H1 (cell line): ENCODE results near the gene KISS1. TPM values are rescaled to one million over a fixed set of nuclear protein-coding genes. Genes with fewer than 3 reads are reported as not detected.

Source experiments
- CTCF ChIA-PET: fragments of 300-600 bp; sonication (Branson Sonifier 250); formaldehyde crosslinking; loops from one replicate; lab custom pipeline; 2021; ENCODE audit not compliant: partially characterized antibody; lab: Charles Lee
- POLR2A ChIA-PET: fragments of 300-600 bp; sonication (Branson Sonifier 250); formaldehyde crosslinking; loops from one replicate; lab custom pipeline; 2021; ENCODE audit warnings: inconsistent platforms; ENCODE audit not compliant: partially characterized antibody; lab: Charles Lee
- DNase-seq, 2 experiments: peaks; one replicate each; pipeline versions ENCODE4 v3.0.0 to v3.0.0-alpha.2; 2010 to 2022; ENCODE audit warnings: low spot score in 2 of 2, low read depth in 1 of 2, mixed read lengths in 1 of 2
- FAIRE-seq: peaks from 2 replicates; lab custom pipeline; 2011; peaks lifted over from hg19 to GRCh38; lab: Jason Lieb, UNC
- H2AFZ ChIP-seq: 2 replicates; pipeline ENCODE4 v1.8.1; 2012; ENCODE audit warnings: low read length, inconsistent platforms
- H2AK5ac ChIP-seq: 2 replicates; pipeline ENCODE4 v1.6.1; 2013; ENCODE audit warnings: low read depth, low read length
- H2BK120ac ChIP-seq: replicated peaks from 2 replicates; pipeline ENCODE3; 2013; ENCODE audit warnings: low read depth, low read length, inconsistent platforms
- H2BK12ac ChIP-seq: 2 replicates; pipeline ENCODE4 v1.6.1; 2013; ENCODE audit warnings: low read depth, low read length
- H2BK15ac ChIP-seq: 2 replicates; pipeline ENCODE4 v1.6.1; 2013; ENCODE audit warnings: low read length
- H2BK20ac ChIP-seq: 2 replicates; pipeline ENCODE4 v1.6.1; 2013; ENCODE audit warnings: low read length
- H2BK5ac ChIP-seq: 2 replicates; pipeline ENCODE4 v1.6.1; 2013; ENCODE audit warnings: low read depth, low read length
- H3K14ac ChIP-seq: 2 replicates; pipeline ENCODE4 v1.6.1; 2013; ENCODE audit warnings: inconsistent platforms; ENCODE audit not compliant: insufficient read length
- H3K18ac ChIP-seq: 2 replicates; pipeline ENCODE4 v1.6.1; 2013; ENCODE audit warnings: low read length; ENCODE audit errors: extremely low read depth
- H3K23ac ChIP-seq: 2 replicates; pipeline ENCODE4 v1.6.1; 2013; ENCODE audit warnings: inconsistent platforms; ENCODE audit not compliant: insufficient read length
- H3K23me2 ChIP-seq: 2 replicates; pipeline ENCODE4 v1.6.1; 2013; ENCODE audit warnings: low read depth, low read length
- H3K27ac ChIP-seq: 2 replicates; pipeline ENCODE4 v1.6.1; 2011; ENCODE audit warnings: low read depth, low read length, inconsistent platforms
- H3K27me3 ChIP-seq, 4 experiments: replicated peaks in 1 of 4; 1 replicate in 1 of 4; 2 replicates in 3 of 4; pipeline versions ENCODE4 v1.6.1 to v1.8.1; 2011 to 2013; ENCODE audit warnings: low read length in 3 of 4, mild to moderate bottlenecking in 3 of 4, inconsistent platforms in 2 of 4, mixed read lengths in 2 of 4, moderate library complexity in 1 of 4; ENCODE audit not compliant: control insufficient read depth in 3 of 4, insufficient read depth in 3 of 4; ENCODE audit errors: extremely low read depth in 1 of 4
- H3K36me3 ChIP-seq, 4 experiments: 2 replicates each; pipeline versions ENCODE4 v1.6.1 to v1.8.1; 2011 to 2013; ENCODE audit warnings: mild to moderate bottlenecking in 4 of 4, low read length in 3 of 4, moderate library complexity in 2 of 4, control low read depth in 1 of 4, inconsistent platforms in 1 of 4; ENCODE audit not compliant: insufficient read depth in 4 of 4, control insufficient read depth in 2 of 4
- H3K4ac ChIP-seq: replicated peaks from 2 replicates; pipeline ENCODE3; 2013; ENCODE audit warnings: low read length, low read depth, mixed read lengths, inconsistent platforms; ENCODE audit not compliant: insufficient read length
- H3K4me1 ChIP-seq, 4 experiments: replicated peaks in 1 of 4; 1 replicate in 1 of 4; 2 replicates in 3 of 4; pipeline versions ENCODE4 v1.6.1 to v1.8.1; 2011 to 2013; ENCODE audit warnings: low read length in 3 of 4, inconsistent platforms in 2 of 4, mixed read lengths in 1 of 4; ENCODE audit not compliant: insufficient read depth in 4 of 4, control insufficient read depth in 3 of 4
- H3K4me2 ChIP-seq, 2 experiments: 2 replicates each; pipeline versions ENCODE4 v1.6.1 to v1.8.1; 2011 to 2013; ENCODE audit warnings: low read depth in 2 of 2, low read length in 2 of 2, control low read depth in 1 of 2, inconsistent platforms in 1 of 2, mild to moderate bottlenecking in 1 of 2; ENCODE audit not compliant: insufficient read depth in 1 of 2
- H3K4me3 ChIP-seq, 4 experiments: fragments of 200-600, 300-600 bp in 1 of 4; sonication (generic), shearing (Covaris generic), sonication (Bioruptor Twin) in 1 of 4; 2 replicates each; pipeline versions ENCODE4 v1.5.1 to v1.8.1; 2011 to 2016; ENCODE audit warnings: low read length in 4 of 4, low read depth in 3 of 4, control low read depth in 2 of 4, inconsistent platforms in 2 of 4, mild to moderate bottlenecking in 2 of 4, mixed read lengths in 1 of 4, moderate library complexity in 1 of 4; ENCODE audit not compliant: insufficient read depth in 2 of 4; ENCODE audit errors: extremely low read depth in 1 of 4
- H3K56ac ChIP-seq: replicated peaks from 2 replicates; pipeline ENCODE3; 2013; ENCODE audit warnings: low read depth, mild to moderate bottlenecking, mixed read lengths, low read length, inconsistent platforms; ENCODE audit not compliant: insufficient read length
- H3K79me1 ChIP-seq: 2 replicates; pipeline ENCODE4 v1.6.1; 2013; ENCODE audit warnings: low read depth, low read length, control low read depth
- H3K79me2 ChIP-seq, 2 experiments: 2 replicates each; pipeline versions ENCODE4 v1.6.1 to v1.8.1; 2012 to 2013; ENCODE audit warnings: low read length in 2 of 2, mild to moderate bottlenecking in 2 of 2, inconsistent platforms in 1 of 2; ENCODE audit not compliant: insufficient read depth in 2 of 2, control insufficient read depth in 1 of 2
- H3K9ac ChIP-seq, 4 experiments: replicated peaks in 1 of 4; 1 replicate in 1 of 4; 2 replicates in 3 of 4; pipeline versions ENCODE4 v1.6.1 to v1.8.1; 2011 to 2013; ENCODE audit warnings: low read depth in 3 of 4, low read length in 3 of 4, control low read depth in 2 of 4, mild to moderate bottlenecking in 2 of 4, moderate library complexity in 2 of 4, inconsistent platforms in 1 of 4; ENCODE audit errors: extremely low read depth in 1 of 4
- H3K9me3 ChIP-seq, 2 experiments: 2 replicates each; pipeline versions ENCODE4 v1.6.1 to v1.8.1; 2012 to 2013; ENCODE audit warnings: mild to moderate bottlenecking in 2 of 2, moderate library complexity in 2 of 2, control low read depth in 1 of 2, inconsistent platforms in 1 of 2, low read depth in 1 of 2, low read length in 1 of 2, mixed read lengths in 1 of 2; ENCODE audit not compliant: insufficient read depth in 2 of 2
- H4K20me1 ChIP-seq, 2 experiments: replicated peaks in 1 of 2; 2 replicates each; pipeline versions ENCODE3 to v1.8.1; 2011 to 2013; ENCODE audit warnings: inconsistent platforms in 2 of 2, low read length in 2 of 2, mild to moderate bottlenecking in 1 of 2; ENCODE audit not compliant: insufficient read depth in 2 of 2, control insufficient read depth in 1 of 2
- H4K5ac ChIP-seq: 2 replicates; pipeline ENCODE4 v1.6.1; 2013; ENCODE audit warnings: low read length, low read depth, mixed read lengths, inconsistent platforms; ENCODE audit not compliant: insufficient read length
- H4K8ac ChIP-seq: 2 replicates; pipeline ENCODE4 v1.8.0; 2013; ENCODE audit warnings: mild to moderate bottlenecking, moderate library complexity, low read length, inconsistent platforms; ENCODE audit not compliant: insufficient read depth; ENCODE audit errors: extremely low read depth
- H4K91ac ChIP-seq: replicated peaks from 2 replicates; pipeline ENCODE3; 2013; ENCODE audit warnings: low read length, mixed read lengths, inconsistent platforms; ENCODE audit not compliant: insufficient read length
- CEBPB ChIP-seq: IDR thresholded peaks from 2 replicates; pipeline ENCODE4 v1.6.1; 2012; ENCODE audit warnings: low read depth, low read length
- HDAC2 ChIP-seq, 2 experiments: fragments of 300-600 bp in 1 of 2; sonication (generic) in 1 of 2; IDR thresholded peaks; 2 replicates each; pipeline ENCODE4 v1.6.1; 2011 to 2012; ENCODE audit warnings: low read depth in 2 of 2, low read length in 2 of 2, mild to moderate bottlenecking in 2 of 2, moderate library complexity in 2 of 2, borderline replicate concordance in 1 of 2, inconsistent platforms in 1 of 2
- KDM1A ChIP-seq: fragments of 200-600, 300-600 bp; sonication (generic); IDR thresholded peaks from 2 replicates; pipeline ENCODE4 v1.7.1; 2016; ENCODE audit warnings: mild to moderate bottlenecking, low read length, borderline replicate concordance
- POU5F1 ChIP-seq: IDR thresholded peaks from 2 replicates; pipeline ENCODE4 v1.6.1; 2011; ENCODE audit warnings: low read depth, mild to moderate bottlenecking, low read length, moderate library complexity
- SIN3A ChIP-seq, 2 experiments: IDR thresholded peaks in 1 of 2; conservative IDR thresholded peaks in 1 of 2; 2 replicates each; pipeline ENCODE4 v1.6.1; 2011 to 2012; ENCODE audit warnings: low read length in 2 of 2, improper control_type of control experiment in 1 of 2, low read depth in 1 of 2, mild to moderate bottlenecking in 1 of 2
- SIRT6 ChIP-seq: IDR thresholded peaks from one replicate; pipeline ENCODE4 v1.7.1; 2012; ENCODE audit warnings: low read length, inconsistent platforms
- SP4 ChIP-seq: IDR thresholded peaks from 2 replicates; pipeline ENCODE4 v1.6.1; 2012; ENCODE audit warnings: low read length, inconsistent platforms
- SUZ12 ChIP-seq: fragments of 200-600 bp; sonication (generic); IDR thresholded peaks from 2 replicates; pipeline ENCODE4 v1.6.1; 2012; ENCODE audit warnings: mild to moderate bottlenecking, inconsistent platforms, low read length, moderate library complexity, mixed read lengths
- TCF12 ChIP-seq: IDR thresholded peaks from 2 replicates; pipeline ENCODE4 v1.6.1; 2011; ENCODE audit warnings: low read depth, mild to moderate bottlenecking, low read length
- WGBS, 2 experiments: shearing (Covaris generic) in 1 of 2; methylation state at CpG; one replicate each; pipeline versions ENCODE4 v1.1.6 to v1.1.7; 2013 to 2015; ENCODE audit warnings: low lambda C conversion rate in 2 of 2, mixed read lengths in 2 of 2, inconsistent platforms in 1 of 2, low coverage in 1 of 2, missing lambda C conversion rate in 1 of 2; ENCODE audit not compliant: insufficient replicate concordance in 2 of 2, insufficient coverage in 1 of 2, insufficient read length in 1 of 2; ENCODE audit errors: extremely low coverage in 1 of 2, missing lambda C conversion rate in 1 of 2; 5-methylcytosine and 5-hydroxymethylcytosine counted together
- polyA plus RNA-seq, 7 experiments: library from polyadenylated mRNA; depleted of rRNA in 3 of 7; stranded (reverse) in 5 of 7; unstranded in 2 of 7; fragments of >200 nt in 5 of 7; fragments of 200-250 nt in 2 of 7; gene quantifications; 1 replicate in 5 of 7; 2 replicates in 1 of 7; 4 replicates in 1 of 7; pipeline versions ENCODE4 v1.2.1 to v1.2.3, GENCODE V29; 2011 to 2013; ENCODE audit warnings: missing spikeins in 2 of 7, mixed read lengths in 2 of 7
- total RNA-seq: library from RNA; stranded (reverse); fragmentation: NEBNext Ultra II Directional; extraction: Animal tissue kit (Norgen Biotek cat#: 25700); gene quantifications from 2 replicates; pipeline ENCODE4 v1.2.1, GENCODE V29; 2021
- TF ChIP-seq, protein P1 (sequence below): IDR thresholded peaks from 2 replicates; pipeline ENCODE4 v1.6.1; 2012; ENCODE audit warnings: inconsistent platforms

Gene KISS1
- total and polyA plus RNA-seq, 2 of the 8 experiments (the other 6 are each of a cell fraction or from before 2014, with no cell fraction given), result 0.71 TPM; not detected in 1

DNA sequence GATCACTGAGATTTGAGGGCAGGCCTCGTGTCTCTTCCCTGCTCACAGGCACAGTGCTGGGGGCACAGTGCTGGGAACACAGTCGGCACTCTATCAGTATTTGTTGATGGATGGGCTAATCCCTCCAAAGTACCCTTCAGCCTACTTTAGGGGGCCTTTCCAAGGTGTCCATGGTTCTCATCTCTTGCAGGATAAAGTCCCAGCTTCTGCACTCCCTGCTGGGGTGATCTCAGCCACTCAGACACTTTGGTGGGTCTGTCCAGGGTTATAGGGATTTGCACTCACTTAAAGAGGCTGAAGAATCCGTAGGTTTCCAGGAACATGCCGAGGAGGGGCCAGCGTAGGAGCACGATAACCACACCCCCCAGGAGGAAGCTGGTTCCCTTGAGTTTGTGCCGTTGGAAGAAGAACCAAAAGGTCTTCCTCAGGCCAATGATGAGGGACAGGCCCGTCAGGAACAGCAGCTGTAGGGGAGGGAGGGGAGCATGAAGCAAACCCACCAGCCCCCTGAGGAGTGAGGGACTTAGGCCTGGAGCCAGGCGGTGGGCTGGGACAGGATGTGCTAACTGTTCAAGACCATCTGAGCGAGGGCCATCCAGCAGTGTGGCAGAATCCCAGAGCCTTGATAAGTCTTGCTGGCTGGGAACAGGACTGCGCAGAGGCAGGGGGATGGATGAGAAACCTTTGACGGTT, 5.2 kb upstream of the KISS1 start:
- Histone ChIP-seq H4K91ac (no peak overlapping the region), H3K56ac (no peak overlapping the region), H3K18ac (no peak overlapping the region), H3K79me2 (no peaks in the 10 kb centered on the region), H3K9me3 (no peaks in the 10 kb centered on the region), H4K8ac (no peak overlapping the region), H3K36me3 (no peaks in the 10 kb centered on the region), H2AK5ac (no peak overlapping the region; the same call in 1 of the 2 replicates), H3K23ac (no peak overlapping the region), H2AFZ (no peak overlapping the region), H2BK120ac (no peak overlapping the region), H2BK15ac (no peak overlapping the region), H3K4ac (no peak overlapping the region), H3K4me1 (peaks cover 0 to 1% (median 0%) of the 10 kb centered on the region in 4 experiments; a peak in 2 of 7 replicates), H2BK20ac (no peak overlapping the region), H2BK5ac (no peak overlapping the region), H2BK12ac (no peak overlapping the region), H3K79me1 (no peaks in the 10 kb centered on the region), H3K4me2 (no peak overlapping the region), H3K27me3 (no peaks in the 10 kb centered on the region), H3K23me2 (no peaks in the 10 kb centered on the region), H4K5ac (no peak overlapping the region), H3K4me3 (no peak overlapping the region), H4K20me1 (no peaks in the 10 kb centered on the region), H3K14ac (no peak overlapping the region), H3K9ac (no peak overlapping the region), H3K27ac (no peak overlapping the region)
- no peak for TF ChIP-seq TCF12
- TF ChIP-seq CEBPB, result no peak
- TF ChIP-seq SIN3A (conservative IDR thresholded peaks at IDR 0.05 in 1 of 2, IDR thresholded peaks at IDR 0.05 in 1 of 2; ENCODE audit: low read depth in 1 of 2, low read length in 2 of 2), result no peak
- TF ChIP-seq SIRT6, result no peak
- TF ChIP-seq SP4, result no peak
- TF ChIP-seq SUZ12, result no peak
- no peak for TF ChIP-seq HDAC2 (IDR thresholded peaks at IDR 0.05; ENCODE audit: borderline replicate concordance in 1 of 2, low read depth in 2 of 2, low read length in 2 of 2)
- TF ChIP-seq POU5F1, result no peak
- TF ChIP-seq KDM1A, result no peak
- TF ChIP-seq, protein P1, sequence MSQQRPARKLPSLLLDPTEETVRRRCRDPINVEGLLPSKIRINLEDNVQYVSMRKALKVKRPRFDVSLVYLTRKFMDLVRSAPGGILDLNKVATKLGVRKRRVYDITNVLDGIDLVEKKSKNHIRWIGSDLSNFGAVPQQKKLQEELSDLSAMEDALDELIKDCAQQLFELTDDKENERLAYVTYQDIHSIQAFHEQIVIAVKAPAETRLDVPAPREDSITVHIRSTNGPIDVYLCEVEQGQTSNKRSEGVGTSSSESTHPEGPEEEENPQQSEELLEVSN, result no peak
- FAIRE-seq (no peak), DNase-seq (no peak)
- CTCF ChIA-PET, result interaction anchor here (0.6 to 12.6 kb wide), 5 partner anchors 10 to 162 kb away, joined by 3 to 360 read pairs (median 4); partner anchors contain the start of genes ETNK2, GOLT1A and REN
- 88% methylated on average over 12 of the region's 12 CpGs; no CpG with 5 or more reads in 1 of the 2 experiments for WGBS, 2 experiments
- POLR2A ChIA-PET, result no interaction called here
